GM10266 (cell line): Measurements from ENCODE around the gene CCP110.

Experiments used
- DNase-seq: peaks from one replicate; pipeline ENCODE4 v3.0.0; 2012; ENCODE audit errors: extremely low spot score
- CTCF ChIP-seq: IDR thresholded peaks from 2 replicates; pipeline ENCODE4 v1.5.1; 2012; ENCODE audit warnings: mild to moderate bottlenecking, low read depth; ENCODE audit not compliant: control insufficient read depth, insufficient read depth; ENCODE audit errors: missing control alignments

CCP110 gene

DNA sequence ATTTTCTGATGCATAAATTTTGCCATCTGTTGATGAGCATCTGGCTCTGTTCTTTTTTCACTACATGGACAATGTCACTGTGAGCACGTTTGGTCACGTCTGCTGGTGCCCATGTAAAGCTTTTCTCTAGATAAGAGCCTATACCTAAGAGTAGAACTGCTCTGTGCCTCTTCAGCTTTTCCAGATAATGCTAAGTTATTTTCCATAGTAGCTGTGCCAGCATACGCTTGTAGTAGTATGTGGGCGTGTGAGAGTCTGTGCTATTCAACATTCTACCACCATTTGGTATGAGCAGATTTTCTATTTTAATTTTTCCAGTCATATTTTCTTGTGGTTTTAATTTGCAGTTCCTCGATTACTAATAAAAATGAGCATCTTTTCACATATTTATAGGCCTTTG is 64.9 kb downstream of the CCP110 start:
- DNase-seq: no peak
- TF ChIP-seq CTCF: no peak

- TF ChIP-seq CTCF: no peak
- DNase-seq: no peak
Measured at GRCh38 chr16:19589106-19589505, 65.4 kb downstream of the CCP110 start.

- DNase-seq: no peak
- no peak for TF ChIP-seq CTCF
Measured at GRCh38 chr16:19589771-19590302, 66.1 kb downstream of the CCP110 start.

DNA sequence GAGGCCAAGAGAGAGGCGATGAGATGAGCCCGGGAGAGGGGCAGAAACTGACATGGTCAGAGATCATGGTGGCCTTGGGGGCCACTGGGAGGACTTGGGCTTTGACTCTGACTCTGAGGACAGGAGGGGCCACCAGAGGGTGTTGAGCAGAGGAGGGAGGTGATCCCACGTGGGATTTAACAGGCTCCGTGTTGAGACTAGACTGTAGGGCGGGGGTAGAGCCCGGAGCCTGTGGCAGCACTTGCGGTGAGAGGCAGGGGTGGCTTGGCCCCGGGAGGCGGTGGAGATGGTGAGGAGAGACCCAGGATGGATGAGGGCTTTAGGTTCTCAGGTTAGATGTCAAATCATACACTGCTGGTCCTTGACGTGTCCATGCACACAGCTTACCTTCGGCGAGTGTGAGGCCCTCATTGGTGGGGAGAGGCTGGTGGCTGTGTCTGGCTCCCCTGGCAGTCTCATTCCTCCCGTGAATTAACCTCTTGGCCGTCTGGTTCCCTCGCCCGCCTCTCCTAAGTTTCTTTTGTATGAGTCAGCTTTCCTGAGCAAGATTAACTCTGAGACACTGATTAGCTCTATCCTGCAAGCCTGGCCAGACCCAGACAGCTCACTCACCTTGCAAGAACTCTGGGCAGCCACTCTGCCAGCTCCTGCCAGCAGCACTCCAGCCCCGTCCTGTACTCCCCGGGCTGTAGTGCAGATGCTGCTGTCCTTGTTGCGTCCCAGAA is 71.5 kb downstream of the CCP110 start:
- no peak for DNase-seq
- TF ChIP-seq CTCF: no peak

- no peak for DNase-seq
- no peak for TF ChIP-seq CTCF
Measured at GRCh38 chr16:19598805-19599510, 75.2 kb downstream of the CCP110 start.

GRCh38 chr16:19599968-19600716 is 76.4 kb downstream of the CCP110 start:
- DNase-seq: no peak
- TF ChIP-seq CTCF: no peak
